Liver (tissue), 9 donors: ENCODE results near the gene CENPA. TPM values are rescaled to one million over a fixed set of nuclear protein-coding genes. Genes with fewer than 3 reads are reported as not detected.

ENCODE experiments used
- DNase-seq: peaks from one replicate; pipeline ENCODE4 v3.0.0-alpha.2; 2017; ENCODE audit warnings: low spot score
- H3K27ac ChIP-seq, 2 donors: one replicate each; pipeline ENCODE4 v1.7.0; 2013; ENCODE audit warnings: inconsistent platforms in 2 of 2, low read length in 2 of 2, control low read depth in 1 of 2, low read depth in 1 of 2, mild to moderate bottlenecking in 1 of 2
- H3K27me3 ChIP-seq, 4 donors: one replicate each; pipeline versions ENCODE4 v1.6.1 to v1.7.0; 2013; ENCODE audit warnings: low read length in 3 of 4, inconsistent platforms in 1 of 4, mild to moderate bottlenecking in 1 of 4, moderate library complexity in 1 of 4; ENCODE audit not compliant: control insufficient read depth in 4 of 4, insufficient read depth in 4 of 4
- H3K36me3 ChIP-seq, 4 donors: one replicate each; pipeline versions ENCODE4 v1.6.1 to v1.7.0; 2013; ENCODE audit warnings: low read length in 3 of 4, mild to moderate bottlenecking in 3 of 4, low read depth in 1 of 4, moderate library complexity in 1 of 4; ENCODE audit not compliant: control insufficient read depth in 4 of 4, insufficient read depth in 3 of 4
- H3K4me1 ChIP-seq, 4 donors: one replicate each; pipeline versions ENCODE4 v1.6.1 to v1.7.0; 2013; ENCODE audit warnings: low read length in 3 of 4, mild to moderate bottlenecking in 3 of 4, moderate library complexity in 1 of 4; ENCODE audit not compliant: control insufficient read depth in 4 of 4, insufficient read depth in 4 of 4
- H3K4me3 ChIP-seq, 3 donors: one replicate each; pipeline versions ENCODE4 v1.6.1 to v1.7.0; 2013; ENCODE audit warnings: low read length in 3 of 3, control low read depth in 1 of 3, low read depth in 1 of 3, mild to moderate bottlenecking in 1 of 3
- H3K9ac ChIP-seq, 2 donors: one replicate each; pipeline ENCODE4 v1.7.0; 2013; ENCODE audit warnings: low read length in 2 of 2, mild to moderate bottlenecking in 2 of 2, moderate library complexity in 2 of 2, control low read depth in 1 of 2, low read depth in 1 of 2
- H3K9me3 ChIP-seq, 4 donors: one replicate each; pipeline versions ENCODE4 v1.6.1 to v1.7.0; 2013; ENCODE audit warnings: low read length in 3 of 4; ENCODE audit not compliant: control insufficient read depth in 4 of 4
- EGR1 ChIP-seq, 2 donors: IDR thresholded peaks; 2 replicates each; pipeline ENCODE4 v1.6.1; 2016 to 2018; ENCODE audit warnings: antibody characterized with exemption in 2 of 2, low read depth in 2 of 2
- FOXA1 ChIP-seq: IDR thresholded peaks from 2 replicates; pipeline ENCODE4 v1.6.1; 2016; ENCODE audit warnings: antibody characterized with exemption
- FOXA2 ChIP-seq: IDR thresholded peaks from 2 replicates; pipeline ENCODE4 v1.6.1; 2016; ENCODE audit warnings: antibody characterized with exemption
- GABPA ChIP-seq, 2 donors: IDR thresholded peaks in 1 of 2; conservative IDR thresholded peaks in 1 of 2; 2 replicates each; pipeline ENCODE4 v1.6.1; 2016; ENCODE audit warnings: antibody characterized with exemption in 2 of 2, mild to moderate bottlenecking in 1 of 2, moderate library complexity in 1 of 2
- HNF4A ChIP-seq, 2 donors: conservative IDR thresholded peaks; 2 replicates each; pipeline ENCODE4 v1.6.1; 2016; ENCODE audit warnings: antibody characterized with exemption in 2 of 2, mild to moderate bottlenecking in 2 of 2
- HNF4G ChIP-seq: IDR thresholded peaks from 2 replicates; pipeline ENCODE4 v1.6.1; 2016; ENCODE audit warnings: antibody characterized with exemption
- JUND ChIP-seq, 2 donors: IDR thresholded peaks; 2 replicates each; pipeline ENCODE4 v1.6.1; 2016; ENCODE audit warnings: antibody characterized with exemption in 2 of 2
- NR2F2 ChIP-seq: IDR thresholded peaks from 2 replicates; pipeline ENCODE4 v1.6.1; 2016; ENCODE audit warnings: antibody characterized with exemption
- RAD21 ChIP-seq, 2 donors: IDR thresholded peaks; 2 replicates each; pipeline ENCODE4 v1.6.1; 2016; ENCODE audit warnings: antibody characterized with exemption in 2 of 2, mild to moderate bottlenecking in 2 of 2
- RXRA ChIP-seq, 2 donors: IDR thresholded peaks; 2 replicates each; pipeline ENCODE4 v1.6.1; 2017 to 2018; ENCODE audit warnings: antibody characterized with exemption in 2 of 2, mild to moderate bottlenecking in 1 of 2
- SP1 ChIP-seq: IDR thresholded peaks from 2 replicates; pipeline ENCODE4 v1.6.1; 2018; ENCODE audit warnings: antibody characterized with exemption, mild to moderate bottlenecking
- TAF1 ChIP-seq: conservative IDR thresholded peaks from 2 replicates; pipeline ENCODE4 v1.6.1; 2016; ENCODE audit warnings: antibody characterized with exemption, mild to moderate bottlenecking
- YY1 ChIP-seq: IDR thresholded peaks from 2 replicates; pipeline ENCODE4 v1.6.1; 2016; ENCODE audit warnings: antibody characterized with exemption, mild to moderate bottlenecking
- WGBS: extraction: QIAGEN DNeasy Blood & Tissue Kit; methylation state at CpG from one replicate; pipeline ENCODE4 v1.1.7; 2013; 5-methylcytosine and 5-hydroxymethylcytosine counted together
- polyA plus RNA-seq, 2 donors: library from polyadenylated mRNA; stranded (reverse) in 1 of 2; unstranded in 1 of 2; fragments of 200-250 nt in 1 of 2; fragments of >200 nt in 1 of 2; fragmentation: Nextera tagmentation in 1 of 2; extraction: Ambion mirVana in 1 of 2; gene quantifications; one replicate each; pipeline versions ENCODE4 v1.2.1 to v1.2.3, GENCODE V29; 2013 to 2015
- total RNA-seq, 2 donors: library from RNA; depleted of rRNA; stranded (reverse); fragments of >200 nt; gene quantifications; one replicate each; pipeline ENCODE4 v1.2.3, GENCODE V29; 2014
- TF ChIP-seq, protein P1 (sequence below): fragments of 150-350 bp; IDR thresholded peaks from 2 replicates; pipeline ENCODE4 v1.5.1; 2017; ENCODE audit warnings: improper control_type of control experiment, low read depth, low read length; ENCODE audit not compliant: missing input control
- TF ChIP-seq, protein P2 (sequence below): IDR thresholded peaks from 2 replicates; pipeline ENCODE4 v1.6.1; 2016; ENCODE audit warnings: antibody characterized with exemption
- TF ChIP-seq, protein P3 (sequence below): IDR thresholded peaks from 2 replicates; pipeline ENCODE4 v1.6.1; 2016; ENCODE audit warnings: antibody characterized with exemption
- TF ChIP-seq, protein P4 (sequence below): IDR thresholded peaks from 2 replicates; pipeline ENCODE4 v1.6.1; 2016; ENCODE audit warnings: antibody characterized with exemption, mild to moderate bottlenecking
- TF ChIP-seq, protein P5 (sequence below): IDR thresholded peaks from 2 replicates; pipeline ENCODE4 v1.6.1; 2016; ENCODE audit warnings: antibody characterized with exemption
- donor health status: healthy.
- donor health status: healthy.
- donor health status: healthy.
- donor health status: healthy.
- donor health status: healthy.

Gene CENPA
- total and polyA plus RNA-seq, 4 donors, result 0.17 to 14.4 (median 1.2) TPM; not detected in 1

DNA sequence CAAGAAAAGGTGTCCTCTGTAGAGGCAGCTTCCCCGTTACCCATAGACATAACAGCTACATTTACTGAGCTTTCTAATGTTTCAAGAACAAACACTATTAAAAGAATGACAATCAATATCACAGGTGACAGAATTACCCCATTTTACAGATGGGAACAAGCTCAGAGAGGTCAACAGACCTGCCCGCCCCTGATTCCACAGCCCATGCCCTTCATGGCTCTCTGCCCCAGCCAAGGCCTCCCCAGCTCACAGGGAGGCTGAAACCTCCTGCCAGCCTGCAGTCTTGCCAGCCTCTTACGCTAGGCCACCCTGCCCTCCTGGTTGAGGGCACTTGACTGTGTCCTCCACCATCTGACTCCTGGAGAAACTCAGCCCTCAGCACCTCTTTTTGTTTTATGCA is 40.9 kb upstream of the CENPA start:
- Histone ChIP-seq H3K4me1 (peaks cover 0 to 3% (median 3%) of the 10 kb centered on the region in 4 donors), H3K27ac (no peak overlapping the region), H3K9me3 (no peaks in the 10 kb centered on the region), H3K36me3 (no peaks in the 10 kb centered on the region), H3K9ac (no peak overlapping the region), H3K27me3 (peaks cover 0 to 5% (median 0%) of the 10 kb centered on the region in 4 donors), H3K4me3 (no peak overlapping the region)
- DNase-seq, result no peak
- 95% methylated on average over 3 of the region's 3 CpGs for WGBS
- TF ChIP-seq HNF4A (conservative IDR thresholded peaks at IDR 0.05) (no peak), JUND (IDR thresholded peaks at IDR 0.05) (no peak), FOXA2 (no peak), RAD21 (IDR thresholded peaks at IDR 0.05) (no peak)
- TF ChIP-seq, protein P1, sequence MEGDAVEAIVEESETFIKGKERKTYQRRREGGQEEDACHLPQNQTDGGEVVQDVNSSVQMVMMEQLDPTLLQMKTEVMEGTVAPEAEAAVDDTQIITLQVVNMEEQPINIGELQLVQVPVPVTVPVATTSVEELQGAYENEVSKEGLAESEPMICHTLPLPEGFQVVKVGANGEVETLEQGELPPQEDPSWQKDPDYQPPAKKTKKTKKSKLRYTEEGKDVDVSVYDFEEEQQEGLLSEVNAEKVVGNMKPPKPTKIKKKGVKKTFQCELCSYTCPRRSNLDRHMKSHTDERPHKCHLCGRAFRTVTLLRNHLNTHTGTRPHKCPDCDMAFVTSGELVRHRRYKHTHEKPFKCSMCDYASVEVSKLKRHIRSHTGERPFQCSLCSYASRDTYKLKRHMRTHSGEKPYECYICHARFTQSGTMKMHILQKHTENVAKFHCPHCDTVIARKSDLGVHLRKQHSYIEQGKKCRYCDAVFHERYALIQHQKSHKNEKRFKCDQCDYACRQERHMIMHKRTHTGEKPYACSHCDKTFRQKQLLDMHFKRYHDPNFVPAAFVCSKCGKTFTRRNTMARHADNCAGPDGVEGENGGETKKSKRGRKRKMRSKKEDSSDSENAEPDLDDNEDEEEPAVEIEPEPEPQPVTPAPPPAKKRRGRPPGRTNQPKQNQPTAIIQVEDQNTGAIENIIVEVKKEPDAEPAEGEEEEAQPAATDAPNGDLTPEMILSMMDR, result no peak

DNA sequence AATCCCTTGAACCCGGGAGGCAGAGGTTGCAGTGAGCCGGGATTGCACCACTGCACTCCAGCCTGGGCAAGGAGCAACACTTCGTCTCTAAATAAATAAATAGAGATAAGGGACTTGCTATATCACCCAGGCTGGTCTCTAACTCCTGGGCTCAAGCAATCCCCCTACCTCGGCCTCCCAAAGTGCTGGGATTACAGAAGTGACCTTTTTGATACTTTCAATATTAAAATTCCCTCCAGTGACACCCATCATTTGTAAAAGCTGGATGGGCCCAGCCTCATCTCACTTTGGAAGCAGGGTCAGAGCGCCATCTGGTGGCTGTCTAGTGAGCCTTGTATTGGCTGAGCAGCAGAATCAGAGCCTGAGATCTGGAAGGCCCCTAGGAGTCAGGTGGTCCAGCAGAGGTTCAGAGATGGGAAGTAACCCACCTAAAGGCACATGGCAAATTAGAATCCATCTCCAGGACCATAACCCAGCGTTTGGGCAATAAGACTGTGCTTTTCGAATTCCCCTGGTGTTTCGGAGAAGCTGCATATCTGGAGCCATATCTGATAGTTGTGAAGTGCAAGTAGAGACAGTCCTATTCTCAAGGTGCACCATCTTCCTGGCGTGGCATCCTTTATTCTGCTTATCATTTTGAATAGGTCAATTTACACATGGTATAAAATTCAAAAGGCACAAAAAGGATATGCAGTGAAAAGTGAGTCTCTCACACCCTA is 40.1 kb upstream of the CENPA start:
- Histone ChIP-seq H3K4me1 (peaks cover 0 to 3% (median 3%) of the 10 kb centered on the region in 4 donors), H3K27me3 (peaks cover 0 to 4% (median 0%) of the 10 kb centered on the region in 4 donors), H3K36me3 (no peaks in the 10 kb centered on the region), H3K27ac (no peak overlapping the region), H3K9me3 (no peaks in the 10 kb centered on the region), H3K9ac (no peak overlapping the region), H3K4me3 (no peak overlapping the region)
- peak; percentile 85 for DNase-seq
- TF ChIP-seq, protein P2, sequence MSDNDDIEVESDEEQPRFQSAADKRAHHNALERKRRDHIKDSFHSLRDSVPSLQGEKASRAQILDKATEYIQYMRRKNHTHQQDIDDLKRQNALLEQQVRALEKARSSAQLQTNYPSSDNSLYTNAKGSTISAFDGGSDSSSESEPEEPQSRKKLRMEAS, result peak; percentile 24
- peak in 1 of 2 donors; percentile 74 for TF ChIP-seq RXRA (IDR thresholded peaks at IDR 0.05)
- TF ChIP-seq JUND (IDR thresholded peaks at IDR 0.05), result peak in 1 of 2 donors; percentile 41
- peak; percentile 44 to 77 for TF ChIP-seq HNF4A (conservative IDR thresholded peaks at IDR 0.05)
- TF ChIP-seq FOXA2, result no peak
- TF ChIP-seq TAF1, result no peak
- peak; percentile 97 to 99 for TF ChIP-seq RAD21 (IDR thresholded peaks at IDR 0.05)
- TF ChIP-seq, protein P1, result peak; percentile 94
- TF ChIP-seq SP1, result no peak
- TF ChIP-seq FOXA1, result no peak
- peak; percentile 7 for TF ChIP-seq YY1
- TF ChIP-seq EGR1 (IDR thresholded peaks at IDR 0.05; ENCODE audit: low read depth in 2 of 2), result no peak
- TF ChIP-seq, protein P3, sequence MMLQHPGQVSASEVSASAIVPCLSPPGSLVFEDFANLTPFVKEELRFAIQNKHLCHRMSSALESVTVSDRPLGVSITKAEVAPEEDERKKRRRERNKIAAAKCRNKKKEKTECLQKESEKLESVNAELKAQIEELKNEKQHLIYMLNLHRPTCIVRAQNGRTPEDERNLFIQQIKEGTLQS, result no peak
- TF ChIP-seq, protein P4, sequence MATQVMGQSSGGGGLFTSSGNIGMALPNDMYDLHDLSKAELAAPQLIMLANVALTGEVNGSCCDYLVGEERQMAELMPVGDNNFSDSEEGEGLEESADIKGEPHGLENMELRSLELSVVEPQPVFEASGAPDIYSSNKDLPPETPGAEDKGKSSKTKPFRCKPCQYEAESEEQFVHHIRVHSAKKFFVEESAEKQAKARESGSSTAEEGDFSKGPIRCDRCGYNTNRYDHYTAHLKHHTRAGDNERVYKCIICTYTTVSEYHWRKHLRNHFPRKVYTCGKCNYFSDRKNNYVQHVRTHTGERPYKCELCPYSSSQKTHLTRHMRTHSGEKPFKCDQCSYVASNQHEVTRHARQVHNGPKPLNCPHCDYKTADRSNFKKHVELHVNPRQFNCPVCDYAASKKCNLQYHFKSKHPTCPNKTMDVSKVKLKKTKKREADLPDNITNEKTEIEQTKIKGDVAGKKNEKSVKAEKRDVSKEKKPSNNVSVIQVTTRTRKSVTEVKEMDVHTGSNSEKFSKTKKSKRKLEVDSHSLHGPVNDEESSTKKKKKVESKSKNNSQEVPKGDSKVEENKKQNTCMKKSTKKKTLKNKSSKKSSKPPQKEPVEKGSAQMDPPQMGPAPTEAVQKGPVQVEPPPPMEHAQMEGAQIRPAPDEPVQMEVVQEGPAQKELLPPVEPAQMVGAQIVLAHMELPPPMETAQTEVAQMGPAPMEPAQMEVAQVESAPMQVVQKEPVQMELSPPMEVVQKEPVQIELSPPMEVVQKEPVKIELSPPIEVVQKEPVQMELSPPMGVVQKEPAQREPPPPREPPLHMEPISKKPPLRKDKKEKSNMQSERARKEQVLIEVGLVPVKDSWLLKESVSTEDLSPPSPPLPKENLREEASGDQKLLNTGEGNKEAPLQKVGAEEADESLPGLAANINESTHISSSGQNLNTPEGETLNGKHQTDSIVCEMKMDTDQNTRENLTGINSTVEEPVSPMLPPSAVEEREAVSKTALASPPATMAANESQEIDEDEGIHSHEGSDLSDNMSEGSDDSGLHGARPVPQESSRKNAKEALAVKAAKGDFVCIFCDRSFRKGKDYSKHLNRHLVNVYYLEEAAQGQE, result no peak
- TF ChIP-seq GABPA (IDR thresholded peaks at IDR 0.05 in 1 of 2, conservative IDR thresholded peaks at IDR 0.05 in 1 of 2), result no peak
- TF ChIP-seq NR2F2, result no peak
- TF ChIP-seq, protein P5, sequence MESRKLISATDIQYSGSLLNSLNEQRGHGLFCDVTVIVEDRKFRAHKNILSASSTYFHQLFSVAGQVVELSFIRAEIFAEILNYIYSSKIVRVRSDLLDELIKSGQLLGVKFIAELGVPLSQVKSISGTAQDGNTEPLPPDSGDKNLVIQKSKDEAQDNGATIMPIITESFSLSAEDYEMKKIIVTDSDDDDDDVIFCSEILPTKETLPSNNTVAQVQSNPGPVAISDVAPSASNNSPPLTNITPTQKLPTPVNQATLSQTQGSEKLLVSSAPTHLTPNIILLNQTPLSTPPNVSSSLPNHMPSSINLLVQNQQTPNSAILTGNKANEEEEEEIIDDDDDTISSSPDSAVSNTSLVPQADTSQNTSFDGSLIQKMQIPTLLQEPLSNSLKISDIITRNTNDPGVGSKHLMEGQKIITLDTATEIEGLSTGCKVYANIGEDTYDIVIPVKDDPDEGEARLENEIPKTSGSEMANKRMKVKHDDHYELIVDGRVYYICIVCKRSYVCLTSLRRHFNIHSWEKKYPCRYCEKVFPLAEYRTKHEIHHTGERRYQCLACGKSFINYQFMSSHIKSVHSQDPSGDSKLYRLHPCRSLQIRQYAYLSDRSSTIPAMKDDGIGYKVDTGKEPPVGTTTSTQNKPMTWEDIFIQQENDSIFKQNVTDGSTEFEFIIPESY, result no peak
- no peak for TF ChIP-seq HNF4G
- WGBS, result 20% methylated on average over 9 of the region's 9 CpGs
